Skeletal muscle cell (primary cell): ENCODE measurements around the gene NEDD9.

Experiments
- DNase-seq: peaks from one replicate; pipeline ENCODE4 v3.0.0-alpha.2; 2010; ENCODE audit warnings: low read depth
- H3K4me3 ChIP-seq: 2 replicates; pipeline ENCODE4 v1.5.1; 2011; ENCODE audit warnings: low read depth, mild to moderate bottlenecking, control low read depth, low read length, moderate library complexity

Gene NEDD9

GRCh38 chr6:11232193-11232769, at the start of gene NEDD9:
TSS of gene NEDD9 (minus strand) at chr6:11232668. CDS start at chr6:11232515, 153 bp downstream.
- peak within 1 kb of the TSS; percentile 82 for H3K4me3 ChIP-seq
- DNase-seq, result peak; percentile 92

- no peak for DNase-seq
- H3K4me3 ChIP-seq, result no peak overlapping the region
Observed at GRCh38 chr6:11282245-11282644, 49.8 kb upstream of the NEDD9 start.

- no peak for DNase-seq
- H3K4me3 ChIP-seq, result no peak overlapping the region
Observed at GRCh38 chr6:11280394-11280793, 47.9 kb upstream of the NEDD9 start.

- no peak for DNase-seq
Observed at GRCh38 chr6:11279284-11279689, 46.8 kb upstream of the NEDD9 start.

GRCh38 chr6:11278207-11278559, 45.7 kb upstream of the NEDD9 start:
- no peak overlapping the region for H3K4me3 ChIP-seq
- no peak for DNase-seq

More at GRCh38 chr6:11279284-11279689, 46.8 kb upstream of the NEDD9 start:
- H3K4me3 ChIP-seq, result no peak overlapping the region

- H3K4me3 ChIP-seq, result no peak overlapping the region
- peak; percentile 73 for DNase-seq
Observed at GRCh38 chr6:11277275-11278206, 45.1 kb upstream of the NEDD9 start.

GRCh38 chr6:11276911-11277274, 44.4 kb upstream of the NEDD9 start:
- no peak overlapping the region for H3K4me3 ChIP-seq

GRCh38 chr6:11276228-11276627, 43.8 kb upstream of the NEDD9 start:
- no peak for DNase-seq
- no peak overlapping the region for H3K4me3 ChIP-seq

More at GRCh38 chr6:11276911-11277274, 44.4 kb upstream of the NEDD9 start:
- DNase-seq, result no peak

GRCh38 chr6:11275598-11275997, 43.1 kb upstream of the NEDD9 start:
- H3K4me3 ChIP-seq, result no peak overlapping the region
- no peak for DNase-seq

- no peak for DNase-seq
- H3K4me3 ChIP-seq, result no peak overlapping the region
Observed at GRCh38 chr6:11273406-11274065, 41.1 kb upstream of the NEDD9 start.

GRCh38 chr6:11272491-11273192, 40.2 kb upstream of the NEDD9 start:
- DNase-seq, result no peak

GRCh38 chr6:11271228-11272020, 39.0 kb upstream of the NEDD9 start:
- no peak overlapping the region for H3K4me3 ChIP-seq
- DNase-seq, result no peak

More at GRCh38 chr6:11272491-11273192, 40.2 kb upstream of the NEDD9 start:
- H3K4me3 ChIP-seq, result no peak overlapping the region

- no peak for DNase-seq
- no peak overlapping the region for H3K4me3 ChIP-seq
Observed at GRCh38 chr6:11270030-11271027, 37.9 kb upstream of the NEDD9 start.

GRCh38 chr6:11268978-11269377, 36.5 kb upstream of the NEDD9 start:
- no peak overlapping the region for H3K4me3 ChIP-seq
- no peak for DNase-seq

GRCh38 chr6:11266926-11267325, 34.5 kb upstream of the NEDD9 start:
- no peak for DNase-seq
- H3K4me3 ChIP-seq, result no peak overlapping the region

GRCh38 chr6:11265932-11266331, 33.5 kb upstream of the NEDD9 start:
- DNase-seq, result no peak
- no peak overlapping the region for H3K4me3 ChIP-seq

- DNase-seq, result no peak
- no peak overlapping the region for H3K4me3 ChIP-seq
Observed at GRCh38 chr6:11264100-11264499, 31.6 kb upstream of the NEDD9 start.

GRCh38 chr6:11263291-11263775, 30.9 kb upstream of the NEDD9 start:
- no peak overlapping the region for H3K4me3 ChIP-seq
- peak; percentile 39 for DNase-seq
